NCI-H524 treated with DMSO at 0.1 percent for 48 hours (cell line): ENCODE measurements around the gene KCNQ1OT1.

Experiments used
- DNase-seq: peaks from one replicate; lab custom pipeline; 2025; lab: John Stamatoyannopoulos, UW

Gene KCNQ1OT1

DNA sequence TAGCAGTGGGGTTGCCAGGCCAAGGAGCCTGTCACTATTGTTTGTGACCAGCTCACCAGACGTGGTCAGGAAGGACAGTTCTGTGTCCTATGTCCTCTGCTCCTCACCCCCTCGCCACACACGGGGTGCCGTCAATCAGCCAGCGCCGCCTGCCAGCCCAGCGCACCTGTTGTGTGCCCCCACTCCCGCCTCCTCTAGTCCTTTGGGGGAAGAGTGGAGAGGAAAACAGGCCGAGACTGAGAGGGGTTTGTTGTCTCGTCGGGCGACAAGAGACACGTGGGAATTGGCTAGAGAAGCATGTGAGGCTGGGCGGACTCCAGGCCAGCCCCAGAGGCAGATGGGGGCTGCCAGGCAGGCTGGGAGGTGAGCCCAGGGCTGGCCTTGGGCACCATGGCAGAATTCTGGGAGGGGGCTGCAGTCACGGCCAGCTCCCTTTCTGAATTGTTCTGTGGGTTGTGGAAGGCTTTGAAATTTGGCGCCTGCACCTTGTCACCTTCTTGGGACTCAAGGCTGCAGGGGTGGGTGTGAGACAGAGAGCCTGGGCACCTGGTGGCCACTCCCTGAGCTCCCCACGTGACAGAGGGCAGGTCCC, 3.1 kb upstream of the KCNQ1OT1 start:
- no peak for DNase-seq

- DNase-seq, result no peak
Measured at GRCh38 chr11:2701898-2702434, 2.2 kb upstream of the KCNQ1OT1 start.

DNA sequence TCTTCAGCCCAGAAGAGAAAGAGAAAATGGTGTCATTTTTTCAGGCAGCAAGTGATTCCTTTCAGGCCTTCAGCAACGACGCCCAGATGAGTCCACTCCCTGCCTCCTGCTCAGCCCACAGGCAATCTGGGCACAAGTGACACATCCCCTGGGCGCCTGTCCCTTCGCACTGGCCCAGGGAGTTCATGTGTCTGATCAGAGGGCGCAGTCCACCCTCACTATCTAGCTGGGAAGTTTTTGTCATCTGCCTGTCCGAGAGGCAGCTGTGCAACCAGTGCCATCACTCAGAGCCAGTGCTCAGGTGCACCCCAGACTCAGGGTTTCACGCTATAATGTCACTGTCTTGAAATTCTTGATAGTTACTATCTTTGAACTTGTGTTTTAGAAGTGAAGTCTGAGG, 1.4 kb upstream of the KCNQ1OT1 start:
- no peak for DNase-seq

GRCh38 chr11:2700415-2701211, 819 bp upstream of the KCNQ1OT1 start:
- DNase-seq, result no peak

DNA sequence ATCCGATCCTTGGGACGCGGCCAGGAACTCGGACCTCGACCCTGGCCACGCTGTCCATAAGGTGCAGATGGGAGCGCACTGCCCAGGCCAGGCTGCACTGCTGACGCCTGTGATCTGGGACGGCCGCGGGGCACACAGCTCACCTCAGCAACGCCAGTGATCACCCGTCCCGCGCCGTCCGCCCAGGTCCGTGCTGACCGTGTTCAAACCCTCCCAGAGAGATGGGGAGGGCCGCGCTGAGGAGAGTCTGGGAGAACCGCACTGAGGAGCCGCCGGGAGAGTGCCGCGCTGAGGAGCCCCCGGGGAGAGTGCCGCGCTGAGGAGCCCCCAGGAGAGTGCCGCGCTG, 636 bp downstream of the KCNQ1OT1 start:
- DNase-seq, result no peak

GRCh38 chr11:2698386-2699184, 1.2 kb downstream of the KCNQ1OT1 start:
- DNase-seq, result no peak

- no peak for DNase-seq
Measured at GRCh38 chr11:2697866-2698265, 1.9 kb downstream of the KCNQ1OT1 start.

GRCh38 chr11:2696455-2696854, 3.3 kb downstream of the KCNQ1OT1 start:
- no peak for DNase-seq

DNA sequence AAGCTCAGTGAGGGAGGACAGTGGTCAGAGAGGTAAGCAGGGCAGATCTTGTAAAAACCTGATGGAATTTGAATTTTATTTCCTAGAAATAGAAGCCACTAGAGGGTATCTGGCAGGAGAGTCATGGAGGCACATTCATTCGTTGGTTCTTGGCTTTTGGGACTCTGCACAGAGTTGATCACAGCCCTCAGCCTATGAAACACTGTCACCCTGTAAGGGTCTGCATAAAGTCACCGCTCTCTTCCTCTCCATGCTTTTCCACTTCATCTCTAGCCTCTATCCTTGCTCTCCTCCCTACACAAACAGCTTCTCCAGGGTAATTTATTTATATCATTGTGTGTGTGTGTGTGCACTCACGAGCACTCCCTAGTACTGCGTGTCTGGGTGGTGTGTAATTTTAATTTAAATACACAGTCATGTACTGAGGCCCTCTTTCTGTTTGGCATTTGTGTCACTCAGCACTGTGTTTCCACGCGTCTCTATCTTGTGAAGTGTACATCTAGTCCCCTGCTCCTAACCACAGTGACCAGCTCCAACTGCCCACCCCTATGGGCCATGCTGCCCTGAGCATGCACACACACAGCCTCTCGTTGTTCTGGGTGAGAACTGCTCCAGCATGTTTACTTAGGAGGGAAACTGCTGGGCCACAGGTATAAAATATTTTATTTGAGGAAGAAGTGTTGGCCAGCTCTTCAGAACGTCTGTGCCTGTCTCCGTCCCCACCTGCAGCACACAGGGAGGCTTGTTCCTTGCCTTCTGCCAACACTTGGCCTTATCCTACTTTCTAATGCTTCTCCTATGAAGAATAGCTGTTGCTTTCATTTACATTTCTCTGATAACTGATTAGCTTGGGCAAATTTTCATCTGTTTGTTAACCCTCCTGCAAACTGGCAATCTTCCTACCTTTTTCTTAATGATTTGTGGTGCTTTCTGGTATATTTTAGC, 4.5 kb downstream of the KCNQ1OT1 start:
- DNase-seq, result no peak

- no peak for DNase-seq
Measured at GRCh38 chr11:2694495-2694894, 5.3 kb downstream of the KCNQ1OT1 start.

- no peak for DNase-seq
Measured at GRCh38 chr11:2693271-2694261, 6.2 kb downstream of the KCNQ1OT1 start.

DNA sequence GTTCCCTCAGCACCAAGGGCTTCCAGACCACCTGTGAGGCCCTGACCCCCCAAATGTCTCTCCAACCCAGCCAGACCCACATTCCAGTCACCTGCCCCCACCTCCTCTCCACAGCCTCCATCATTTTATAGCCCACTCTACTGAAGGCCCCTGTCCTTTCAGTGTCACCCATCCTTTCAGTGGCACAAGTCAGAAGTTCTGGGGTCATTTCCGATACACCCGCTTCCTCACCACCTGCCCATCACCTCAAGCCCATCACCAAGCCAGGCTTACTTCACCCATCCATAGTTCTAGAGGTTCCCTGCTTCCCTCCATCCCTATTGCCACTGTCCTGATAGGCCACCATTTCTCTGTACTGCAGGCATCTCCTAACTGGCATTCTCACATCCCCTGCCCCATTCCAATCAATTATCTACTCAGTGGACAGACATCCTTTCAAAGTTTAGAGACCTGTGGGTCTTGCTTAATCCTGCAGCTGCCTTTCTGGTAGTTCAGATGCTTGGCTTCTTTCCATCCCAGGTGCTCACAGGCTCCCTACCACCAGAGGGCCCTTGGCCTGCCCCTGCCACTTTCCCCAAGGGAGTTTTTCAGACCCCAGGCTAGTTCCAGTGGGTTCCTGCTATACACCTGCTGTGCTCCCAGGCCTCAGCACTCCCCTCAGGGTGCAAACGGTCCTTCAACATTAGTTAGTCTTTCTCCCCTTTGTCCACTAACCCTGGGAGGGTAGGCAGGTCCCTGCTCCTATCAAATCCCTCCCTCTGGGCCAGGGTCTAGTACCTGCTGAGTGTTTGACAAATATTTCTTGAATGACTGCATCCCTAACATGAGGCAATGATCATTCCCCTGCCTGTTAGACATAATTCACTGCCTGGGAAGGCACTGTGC, 7.6 kb downstream of the KCNQ1OT1 start:
- no peak for DNase-seq

GRCh38 chr11:2691355-2691761, 8.4 kb downstream of the KCNQ1OT1 start:
- DNase-seq, result no peak

DNA sequence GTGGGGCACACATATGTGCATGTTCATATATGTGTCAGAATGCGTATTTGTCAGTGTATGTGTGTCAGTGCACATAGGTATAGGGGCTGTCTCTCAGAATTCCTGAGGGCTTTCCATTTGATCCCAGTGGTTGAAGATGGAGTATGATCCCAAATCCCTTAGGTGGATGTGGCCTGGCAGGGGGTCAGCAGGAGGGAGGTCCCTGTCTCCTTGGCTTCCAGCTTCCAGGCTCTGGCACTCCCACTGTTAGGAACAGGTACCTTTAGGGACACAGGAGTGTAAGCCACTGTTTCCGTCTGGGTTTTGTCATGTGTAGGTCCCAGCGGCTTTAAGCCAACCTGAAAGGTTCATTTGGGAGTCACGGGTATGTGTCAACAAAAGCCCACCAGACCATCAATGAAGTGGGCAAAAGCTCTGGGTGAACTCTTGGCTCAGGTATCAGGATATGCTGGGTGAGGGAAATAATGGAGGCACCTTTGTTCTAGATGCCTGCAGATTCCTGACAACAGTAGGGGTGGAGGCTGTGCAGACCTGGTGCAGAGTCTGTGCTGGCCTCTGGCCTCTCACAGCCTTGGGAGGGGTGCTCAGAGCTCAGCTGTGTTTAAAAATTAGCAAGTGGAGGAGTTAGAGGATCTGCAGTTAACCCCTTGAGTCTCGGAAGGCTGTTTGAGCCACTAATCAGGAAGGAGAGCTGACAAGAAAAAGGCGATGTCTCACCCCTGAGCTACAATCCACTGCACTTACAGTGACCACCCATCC, 9.0 kb downstream of the KCNQ1OT1 start:
- DNase-seq, result no peak

GRCh38 chr11:2689651-2690575, 9.9 kb downstream of the KCNQ1OT1 start:
- DNase-seq, result no peak

DNA sequence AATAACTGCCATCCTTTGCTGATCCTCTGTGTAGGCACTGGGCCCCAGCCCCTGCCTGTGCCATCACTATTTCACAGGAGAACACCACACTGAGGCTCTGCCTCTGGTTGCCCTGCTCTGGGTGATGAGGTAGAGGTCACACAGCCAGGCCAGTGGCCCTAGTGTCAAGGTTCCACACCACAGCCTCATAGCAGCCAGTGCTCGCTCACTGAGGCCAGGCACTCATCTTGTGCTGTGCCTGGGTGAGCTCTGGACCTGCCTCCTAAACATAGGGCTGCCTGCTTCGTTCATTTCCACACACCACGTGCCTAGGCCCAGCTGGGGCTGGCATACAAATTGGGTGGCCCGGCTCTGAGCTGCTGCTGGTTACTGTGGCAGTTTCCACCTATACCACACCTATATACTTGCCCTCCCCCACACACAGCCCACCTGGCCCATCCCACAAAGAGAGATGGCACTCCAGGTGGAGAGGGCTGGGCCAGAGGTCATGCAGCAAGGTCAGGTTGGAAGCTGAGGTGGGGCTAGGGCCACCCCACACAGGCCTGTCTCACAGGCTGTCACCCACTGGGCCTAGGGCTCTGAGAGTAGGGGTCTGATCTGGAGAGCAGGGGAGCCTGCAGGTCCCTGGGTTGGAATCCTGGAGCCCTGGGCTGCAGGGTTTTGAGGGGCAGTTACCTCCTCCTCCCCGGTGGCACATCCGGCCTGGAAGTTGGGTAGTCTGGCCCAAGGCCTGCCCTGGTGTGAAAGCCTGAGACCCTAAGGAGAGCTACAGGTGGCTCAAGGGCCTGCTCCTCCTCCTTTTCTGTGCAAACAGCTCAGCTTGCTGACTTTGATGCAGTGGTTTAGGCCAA, 11.2 kb downstream of the KCNQ1OT1 start:
- DNase-seq, result no peak

DNA sequence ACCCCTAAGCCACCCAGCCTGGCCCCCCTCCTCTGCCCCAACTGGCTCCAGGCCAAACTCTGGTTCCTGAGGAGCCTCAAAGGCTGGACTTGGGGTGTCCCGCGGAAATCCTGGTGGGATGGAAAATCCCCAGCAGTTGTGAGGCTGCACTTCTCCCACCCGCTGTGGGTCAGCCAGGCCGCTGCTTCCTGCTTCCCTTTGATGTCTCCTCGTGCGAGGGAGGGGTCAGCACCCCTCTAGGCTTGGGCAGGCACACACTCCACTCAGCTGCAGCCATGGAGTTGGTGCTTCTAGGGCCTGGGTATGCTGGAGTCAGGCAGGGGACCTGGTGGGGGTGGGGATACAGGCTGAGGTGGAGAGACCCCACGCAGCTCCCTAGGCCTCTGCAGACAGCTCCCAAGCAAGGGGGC, 12.0 kb downstream of the KCNQ1OT1 start:
- DNase-seq, result no peak
